Vagina (tissue), 2 donors: Measurements from ENCODE around the gene AHNAK2.

Experiments
- POLR2A ChIP-seq, 2 donors: fragments of 450-650 bp; IDR thresholded peaks; one replicate each; pipeline ENCODE4 v1.6.1; 2017; ENCODE audit warnings: antibody characterized with exemption in 2 of 2, mild to moderate bottlenecking in 2 of 2, moderate library complexity in 2 of 2
- POLR2AphosphoS5 ChIP-seq, 2 donors: sonication (generic); formaldehyde crosslinking; IDR thresholded peaks; one replicate each; pipeline ENCODE4 v1.9.0; 2017; ENCODE audit warnings: antibody characterized with exemption in 2 of 2, mild to moderate bottlenecking in 2 of 2, low read depth in 1 of 2; ENCODE audit not compliant: insufficient read depth in 1 of 2
- TF ChIP-seq, protein P1 (sequence below), 3 experiments: fragments of 450-650 bp in 2 of 3; fragments of 200-600 bp in 1 of 3; sonication (generic) in 1 of 3; IDR thresholded peaks; one replicate each; pipeline ENCODE4 v1.5.1; 2017 to 2019; ENCODE audit warnings: antibody characterized with exemption in 3 of 3, mild to moderate bottlenecking in 2 of 3, moderate library complexity in 2 of 3

DNA sequence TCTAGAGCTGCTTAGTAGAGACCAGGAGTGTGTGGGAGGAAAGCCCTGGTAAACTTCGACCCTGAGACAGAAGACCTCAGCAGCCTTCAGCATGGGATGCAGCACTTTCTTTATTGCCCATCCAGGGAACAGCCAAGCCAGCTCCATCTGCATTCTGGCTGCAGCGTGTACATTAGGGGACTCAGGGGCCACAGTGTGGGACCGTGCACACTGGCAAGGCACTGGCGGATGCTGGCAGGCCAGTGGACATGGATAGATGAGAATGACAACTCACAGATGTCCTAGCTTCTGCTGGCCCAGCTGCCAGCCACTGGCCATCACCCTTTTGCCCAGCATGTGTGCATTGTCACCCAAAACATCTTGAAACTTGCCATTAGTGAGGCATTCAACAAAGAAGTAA is 41.0 kb downstream of the AHNAK2 start:
- TF ChIP-seq, protein P1, sequence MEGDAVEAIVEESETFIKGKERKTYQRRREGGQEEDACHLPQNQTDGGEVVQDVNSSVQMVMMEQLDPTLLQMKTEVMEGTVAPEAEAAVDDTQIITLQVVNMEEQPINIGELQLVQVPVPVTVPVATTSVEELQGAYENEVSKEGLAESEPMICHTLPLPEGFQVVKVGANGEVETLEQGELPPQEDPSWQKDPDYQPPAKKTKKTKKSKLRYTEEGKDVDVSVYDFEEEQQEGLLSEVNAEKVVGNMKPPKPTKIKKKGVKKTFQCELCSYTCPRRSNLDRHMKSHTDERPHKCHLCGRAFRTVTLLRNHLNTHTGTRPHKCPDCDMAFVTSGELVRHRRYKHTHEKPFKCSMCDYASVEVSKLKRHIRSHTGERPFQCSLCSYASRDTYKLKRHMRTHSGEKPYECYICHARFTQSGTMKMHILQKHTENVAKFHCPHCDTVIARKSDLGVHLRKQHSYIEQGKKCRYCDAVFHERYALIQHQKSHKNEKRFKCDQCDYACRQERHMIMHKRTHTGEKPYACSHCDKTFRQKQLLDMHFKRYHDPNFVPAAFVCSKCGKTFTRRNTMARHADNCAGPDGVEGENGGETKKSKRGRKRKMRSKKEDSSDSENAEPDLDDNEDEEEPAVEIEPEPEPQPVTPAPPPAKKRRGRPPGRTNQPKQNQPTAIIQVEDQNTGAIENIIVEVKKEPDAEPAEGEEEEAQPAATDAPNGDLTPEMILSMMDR (IDR thresholded peaks at IDR 0.05), result no peak
- no peak for TF ChIP-seq POLR2AphosphoS5 (IDR thresholded peaks at IDR 0.05; ENCODE audit: insufficient read depth in 1 of 2, low read depth in 1 of 2)
- TF ChIP-seq POLR2A (IDR thresholded peaks at IDR 0.05), result no peak
